Osteocyte (in vitro differentiated cells): Measurements from ENCODE around the gene RET. TPM values are rescaled to one million over a fixed set of nuclear protein-coding genes. Genes with fewer than 3 reads are reported as not detected.

Experiments
- DNase-seq: peaks from one replicate; pipeline ENCODE4 v3.0.0; 2021; ENCODE audit warnings: mixed read lengths; ENCODE audit not compliant: unreplicated experiment; ENCODE audit errors: extremely low spot score
- H3K27ac Mint-ChIP-seq: one replicate; pipeline ENCODE4 v1.8.0; 2021; ENCODE audit warnings: mild to moderate bottlenecking, mixed read lengths; ENCODE audit not compliant: unreplicated experiment
- H3K27me3 Mint-ChIP-seq: one replicate; pipeline ENCODE4 v1.8.0; 2021; ENCODE audit warnings: mixed read lengths; ENCODE audit not compliant: unreplicated experiment
- H3K36me3 Mint-ChIP-seq: one replicate; pipeline ENCODE4 v1.8.0; 2021; ENCODE audit warnings: mixed read lengths; ENCODE audit not compliant: unreplicated experiment
- H3K4me1 Mint-ChIP-seq: one replicate; pipeline ENCODE4 v1.8.0; 2021; ENCODE audit warnings: mixed read lengths; ENCODE audit not compliant: unreplicated experiment
- H3K4me3 Mint-ChIP-seq: one replicate; pipeline ENCODE4 v1.8.0; 2021; ENCODE audit warnings: mild to moderate bottlenecking, moderate library complexity, mixed read lengths; ENCODE audit not compliant: unreplicated experiment
- H3K9me3 Mint-ChIP-seq: one replicate; pipeline ENCODE4 v1.8.0; 2021; ENCODE audit warnings: mixed read lengths; ENCODE audit not compliant: unreplicated experiment
- CTCF ChIP-seq: fragments of 200-600 bp; sonication (generic); IDR thresholded peaks from 2 replicates; pipeline ENCODE4 v1.5.0; 2021; ENCODE audit warnings: antibody characterized with exemption, mild to moderate bottlenecking, moderate library complexity
- total RNA-seq: library from RNA; stranded (reverse); gene quantifications from 2 replicates; pipeline ENCODE4 v1.2.1, GENCODE V29; 2021

The RET gene
- total RNA-seq, 1 donor from 2014 or later, result 0.43 TPM

- peaks cover 39% of the 10 kb centered on the region for H3K36me3 Mint-ChIP-seq
- no peak overlapping the region for H3K4me3 Mint-ChIP-seq
- no peak for TF ChIP-seq CTCF
- H3K4me1 Mint-ChIP-seq, result peaks cover 31% of the 10 kb centered on the region
- no peak for DNase-seq
- H3K9me3 Mint-ChIP-seq, result no peaks in the 10 kb centered on the region
- H3K27ac Mint-ChIP-seq, result no peak overlapping the region
- no peaks in the 10 kb centered on the region for H3K27me3 Mint-ChIP-seq
Observed at GRCh38 chr10:43160046-43160920, 83.4 kb downstream of the RET start.

- H3K4me3 Mint-ChIP-seq, result no peak overlapping the region
- no peaks in the 10 kb centered on the region for H3K27me3 Mint-ChIP-seq
- peaks cover 40% of the 10 kb centered on the region for H3K36me3 Mint-ChIP-seq
- peaks cover 25% of the 10 kb centered on the region for H3K4me1 Mint-ChIP-seq
- no peak overlapping the region for H3K27ac Mint-ChIP-seq
- DNase-seq, result no peak
- no peaks in the 10 kb centered on the region for H3K9me3 Mint-ChIP-seq
- no peak for TF ChIP-seq CTCF
Observed at GRCh38 chr10:43160921-43161255, 84.0 kb downstream of the RET start.

- DNase-seq, result no peak
- peaks cover 16% of the 10 kb centered on the region for H3K4me1 Mint-ChIP-seq
- H3K36me3 Mint-ChIP-seq, result peaks cover 34% of the 10 kb centered on the region
- no peak for TF ChIP-seq CTCF
- no peak overlapping the region for H3K27ac Mint-ChIP-seq
- no peaks in the 10 kb centered on the region for H3K27me3 Mint-ChIP-seq
- no peaks in the 10 kb centered on the region for H3K9me3 Mint-ChIP-seq
- H3K4me3 Mint-ChIP-seq, result no peak overlapping the region
Observed at GRCh38 chr10:43162604-43163003, 85.7 kb downstream of the RET start.

- Mint-ChIP-seq H3K4me1 (no peaks in the 10 kb centered on the region), H3K27ac (no peak overlapping the region), H3K27me3 (no peaks in the 10 kb centered on the region), H3K9me3 (no peaks in the 10 kb centered on the region), H3K36me3 (peaks cover 42% of the 10 kb centered on the region), H3K4me3 (no peak overlapping the region)
- no peak for TF ChIP-seq CTCF
- no peak for DNase-seq
Observed at GRCh38 chr10:43166207-43166879, 89.5 kb downstream of the RET start.

- Mint-ChIP-seq H3K27me3 (no peaks in the 10 kb centered on the region), H3K4me1 (no peaks in the 10 kb centered on the region), H3K27ac (no peak overlapping the region), H3K4me3 (no peak overlapping the region), H3K9me3 (no peaks in the 10 kb centered on the region), H3K36me3 (peaks cover 40% of the 10 kb centered on the region)
- no peak for TF ChIP-seq CTCF
- no peak for DNase-seq
Observed at GRCh38 chr10:43166880-43167497, 90.1 kb downstream of the RET start.
